ENCODE data around the gene SIRT2. TPM values are rescaled to one million over a fixed set of nuclear protein-coding genes. Genes with fewer than 3 reads are reported as not detected.

The SIRT2 gene
- polyA plus RNA-seq, 1 donor (not counting 4 experiments of a cell fraction or from before 2014, with no cell fraction given), result 46.6 TPM

GRCh38 chr19:38836159-38836982 is 63.0 kb downstream of the SIRT2 start:
- TF ChIP-seq, protein P1, sequence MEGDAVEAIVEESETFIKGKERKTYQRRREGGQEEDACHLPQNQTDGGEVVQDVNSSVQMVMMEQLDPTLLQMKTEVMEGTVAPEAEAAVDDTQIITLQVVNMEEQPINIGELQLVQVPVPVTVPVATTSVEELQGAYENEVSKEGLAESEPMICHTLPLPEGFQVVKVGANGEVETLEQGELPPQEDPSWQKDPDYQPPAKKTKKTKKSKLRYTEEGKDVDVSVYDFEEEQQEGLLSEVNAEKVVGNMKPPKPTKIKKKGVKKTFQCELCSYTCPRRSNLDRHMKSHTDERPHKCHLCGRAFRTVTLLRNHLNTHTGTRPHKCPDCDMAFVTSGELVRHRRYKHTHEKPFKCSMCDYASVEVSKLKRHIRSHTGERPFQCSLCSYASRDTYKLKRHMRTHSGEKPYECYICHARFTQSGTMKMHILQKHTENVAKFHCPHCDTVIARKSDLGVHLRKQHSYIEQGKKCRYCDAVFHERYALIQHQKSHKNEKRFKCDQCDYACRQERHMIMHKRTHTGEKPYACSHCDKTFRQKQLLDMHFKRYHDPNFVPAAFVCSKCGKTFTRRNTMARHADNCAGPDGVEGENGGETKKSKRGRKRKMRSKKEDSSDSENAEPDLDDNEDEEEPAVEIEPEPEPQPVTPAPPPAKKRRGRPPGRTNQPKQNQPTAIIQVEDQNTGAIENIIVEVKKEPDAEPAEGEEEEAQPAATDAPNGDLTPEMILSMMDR (optimal IDR thresholded peaks at IDR 0.05 in 1 of 3, IDR thresholded peaks at IDR 0.05 in 1 of 3, conservative IDR thresholded peaks at IDR 0.05 in 1 of 3; ENCODE audit: extremely low read depth in 1 of 3, insufficient read depth in 2 of 3, low read length in 3 of 3), result no peak
- TF ChIP-seq EZH2 (IDR thresholded peaks at IDR 0.05; ENCODE audit: low read length), result no peak
- DNase-seq (ENCODE audit: low read depth, low spot score), result no peak
- Histone ChIP-seq H3K27ac (ENCODE audit: control insufficient read depth, insufficient read depth, low read length) (peak overlapping the region; percentile 80), H4K20me1 (ENCODE audit: control insufficient read depth, extremely low read depth, insufficient read depth, low read length) (peaks cover 8% of the 10 kb centered on the region), H3K36me3 (ENCODE audit: control insufficient read depth in 2 of 2, extremely low read depth in 1 of 2, insufficient read depth in 2 of 2, low read length in 2 of 2) (peaks cover 26 to 34% of the 10 kb centered on the region in 2 experiments), H2AFZ (ENCODE audit: control insufficient read depth, low read length) (no peak overlapping the region), H3K79me2 (ENCODE audit: control insufficient read depth, insufficient read depth, low read length) (peaks cover 9% of the 10 kb centered on the region), H3K4me2 (ENCODE audit: control insufficient read depth, extremely low read depth, insufficient read depth, low read depth, low read length) (peak overlapping the region; percentile 67), H3K9me1 (ENCODE audit: control insufficient read depth, extremely low read depth, insufficient read depth, low read length) (peaks cover 8% of the 10 kb centered on the region), H3K9ac (ENCODE audit: control insufficient read depth, extremely low read depth, insufficient read depth, low read length) (peak overlapping the region; percentile 71), H3K9me3 (ENCODE audit: control insufficient read depth, low read depth, low read length) (no peaks in the 10 kb centered on the region), H3K27me3 (ENCODE audit: control insufficient read depth, extremely low read depth, insufficient read depth, low read length) (no peaks in the 10 kb centered on the region), H3K4me3 (ENCODE audit: control insufficient read depth in 2 of 3, extremely low read depth in 1 of 3, insufficient read depth in 2 of 3, low read depth in 1 of 3, low read length in 3 of 3) (no peak overlapping the region), H3K4me1 (ENCODE audit: control insufficient read depth, extremely low read depth, insufficient read depth, low read length) (peaks cover 61% of the 10 kb centered on the region)
- no peak for FAIRE-seq
- dilution Hi-C loops (cut with MboI; ENCODE audit: extremely low pct_ligation_motif_present, low sequenced_read_pairs), result no loop called here

DNA sequence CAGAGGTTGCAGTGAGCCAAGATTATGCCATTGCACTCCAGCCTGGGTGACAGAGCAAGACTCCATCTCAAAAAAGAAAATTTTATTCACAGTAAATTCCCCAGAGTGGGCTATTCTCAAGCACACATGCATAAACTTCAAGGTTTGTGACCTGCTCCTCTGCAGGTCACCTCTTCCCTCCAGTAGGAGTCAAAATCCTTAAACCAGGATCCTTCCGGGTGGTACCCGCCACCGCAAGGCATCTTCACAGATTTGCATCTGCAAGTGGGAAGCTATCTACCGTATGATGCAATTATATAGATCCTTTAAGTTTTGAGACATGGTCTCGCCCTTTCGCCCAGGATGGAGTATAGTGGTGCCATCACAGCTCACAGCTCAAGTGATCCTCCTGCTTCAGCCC is 64.8 kb downstream of the SIRT2 start:
- no peak for FAIRE-seq
- Histone ChIP-seq H3K9ac (ENCODE audit: control insufficient read depth, extremely low read depth, insufficient read depth, low read length) (no peak overlapping the region), H3K27ac (ENCODE audit: control insufficient read depth, insufficient read depth, low read length) (no peak overlapping the region), H3K4me2 (ENCODE audit: control insufficient read depth, extremely low read depth, insufficient read depth, low read depth, low read length) (no peak overlapping the region), H3K4me1 (ENCODE audit: control insufficient read depth, extremely low read depth, insufficient read depth, low read length) (peaks cover 55% of the 10 kb centered on the region), H2AFZ (ENCODE audit: control insufficient read depth, low read length) (no peak overlapping the region), H3K27me3 (ENCODE audit: control insufficient read depth, extremely low read depth, insufficient read depth, low read length) (no peaks in the 10 kb centered on the region), H3K36me3 (ENCODE audit: control insufficient read depth in 2 of 2, extremely low read depth in 1 of 2, insufficient read depth in 2 of 2, low read length in 2 of 2) (peaks cover 20 to 21% of the 10 kb centered on the region in 2 experiments), H3K4me3 (ENCODE audit: control insufficient read depth in 2 of 3, extremely low read depth in 1 of 3, insufficient read depth in 2 of 3, low read depth in 1 of 3, low read length in 3 of 3) (no peak overlapping the region), H3K9me3 (ENCODE audit: control insufficient read depth, low read depth, low read length) (no peaks in the 10 kb centered on the region), H4K20me1 (ENCODE audit: control insufficient read depth, extremely low read depth, insufficient read depth, low read length) (peaks cover 6% of the 10 kb centered on the region), H3K79me2 (ENCODE audit: control insufficient read depth, insufficient read depth, low read length) (peaks cover 1% of the 10 kb centered on the region), H3K9me1 (ENCODE audit: control insufficient read depth, extremely low read depth, insufficient read depth, low read length) (peaks cover 8% of the 10 kb centered on the region)
- dilution Hi-C loops (cut with MboI; ENCODE audit: extremely low pct_ligation_motif_present, low sequenced_read_pairs), result no loop called here
- TF ChIP-seq, protein P1 (optimal IDR thresholded peaks at IDR 0.05 in 1 of 3, IDR thresholded peaks at IDR 0.05 in 1 of 3, conservative IDR thresholded peaks at IDR 0.05 in 1 of 3; ENCODE audit: extremely low read depth in 1 of 3, insufficient read depth in 2 of 3, low read length in 3 of 3), result no peak
- TF ChIP-seq EZH2 (IDR thresholded peaks at IDR 0.05; ENCODE audit: low read length), result no peak
- DNase-seq (ENCODE audit: low read depth, low spot score), result no peak
